ENCODE measurements around the gene SLC35A1. TPM values are rescaled to one million over a fixed set of nuclear protein-coding genes. Genes with fewer than 3 reads are reported as not detected.

SLC35A1 gene
- total and polyA plus RNA-seq, 8 donors = 2.2 to 117 (median 14.4) TPM

- H3K36me3 ChIP-seq = peaks cover 7 to 67% (median 55%) of the 10 kb centered on the region in 4 donors
Observed at GRCh38 chr6:87529221-87529620, 56.4 kb downstream of the SLC35A1 start.

GRCh38 chr6:87534377-87535047 is 61.7 kb downstream of the SLC35A1 start:
- no peaks in the 10 kb centered on the region for H3K9me3 ChIP-seq
- 77 to 93% (median 88%) methylated on average over 2 of the region's 2 CpGs for WGBS, 5 donors
- DNase-seq = no peak
- TF ChIP-seq CTCF (IDR thresholded peaks at IDR 0.05) (no peak), EP300 (IDR thresholded peaks at IDR 0.05) (no peak), POLR2AphosphoS5 (IDR thresholded peaks at IDR 0.05) (no peak), POLR2A (IDR thresholded peaks at IDR 0.05) (no peak)
- H3K36me3 ChIP-seq = peaks cover 3 to 48% (median 39%) of the 10 kb centered on the region in 4 donors
- H3K4me1 ChIP-seq = no peaks in the 10 kb centered on the region
- H3K27ac ChIP-seq = no peak overlapping the region
- intact Hi-C loops (cut with DNase I; ENCODE audit: low total_unique reads) = no loop called here
- no peaks in the 10 kb centered on the region for H3K27me3 ChIP-seq
- no peak overlapping the region for H3K4me3 ChIP-seq

More at GRCh38 chr6:87529221-87529620, 56.4 kb downstream of the SLC35A1 start:
- H3K27me3 ChIP-seq = no peaks in the 10 kb centered on the region
- H3K27ac ChIP-seq = no peak overlapping the region
- WGBS, 5 donors = 95 to 100% (median 98%) methylated on average over 1 of the region's 1 CpG
- H3K4me1 ChIP-seq = no peaks in the 10 kb centered on the region
- no peak for TF ChIP-seq CTCF (IDR thresholded peaks at IDR 0.05)
- no peak for DNase-seq
- intact Hi-C loops (cut with DNase I; ENCODE audit: low total_unique reads) = no loop called here
- no peak overlapping the region for H3K4me3 ChIP-seq
- no peaks in the 10 kb centered on the region for H3K9me3 ChIP-seq

- Histone ChIP-seq H3K4me1 (no peaks in the 10 kb centered on the region), H3K27ac (no peak overlapping the region), H3K9me3 (no peaks in the 10 kb centered on the region), H3K4me3 (no peak overlapping the region), H3K27me3 (no peaks in the 10 kb centered on the region), H3K36me3 (peaks cover 0 to 64% (median 59%) of the 10 kb centered on the region in 4 donors)
- no peak for TF ChIP-seq CTCF (IDR thresholded peaks at IDR 0.05)
- no peak for TF ChIP-seq POLR2AphosphoS5 (IDR thresholded peaks at IDR 0.05)
- no peak for TF ChIP-seq EP300 (IDR thresholded peaks at IDR 0.05)
- no peak for TF ChIP-seq POLR2A (IDR thresholded peaks at IDR 0.05)
- intact Hi-C loops (cut with DNase I; ENCODE audit: low total_unique reads) = no loop called here
- whole genome bisulfite sequencing, 5 donors = 97 to 100% (median 100%) methylated on average over 1 of the region's 1 CpG
- no peak for DNase-seq
Observed at GRCh38 chr6:87538510-87539260, 65.9 kb downstream of the SLC35A1 start.

GRCh38 chr6:87539554-87539953 is 66.8 kb downstream of the SLC35A1 start:
- Histone ChIP-seq H3K4me3 (no peak overlapping the region), H3K36me3 (peaks cover 0 to 69% (median 65%) of the 10 kb centered on the region in 4 donors), H3K27ac (no peak overlapping the region), H3K27me3 (no peaks in the 10 kb centered on the region), H3K9me3 (no peaks in the 10 kb centered on the region), H3K4me1 (no peaks in the 10 kb centered on the region)
- no peak for DNase-seq
- intact Hi-C loops (cut with DNase I; ENCODE audit: low total_unique reads) = no loop called here
- 89 to 97% (median 95%) methylated on average over 6 of the region's 6 CpGs for WGBS, 5 donors
- TF ChIP-seq POLR2AphosphoS5 (IDR thresholded peaks at IDR 0.05) = no peak
- TF ChIP-seq POLR2A (IDR thresholded peaks at IDR 0.05) = no peak
- no peak for TF ChIP-seq EP300 (IDR thresholded peaks at IDR 0.05)
- no peak for TF ChIP-seq CTCF (IDR thresholded peaks at IDR 0.05)
